Loucy (cell line): ENCODE data around the gene AMPH.

Experiments used
- H2AFZ ChIP-seq: fragments of 200-600 bp; sonication (generic); 2 replicates; pipeline ENCODE4 v1.6.0; 2016; ENCODE audit warnings: antibody characterized with exemption, mild to moderate bottlenecking, low read length, moderate library complexity
- H3F3A ChIP-seq: fragments of 200-600 bp; 2 replicates; pipeline ENCODE4 v1.6.0; 2016; ENCODE audit warnings: antibody characterized with exemption, low read depth, mild to moderate bottlenecking
- H3K27me3 ChIP-seq: fragments of 200-600 bp; sonication (generic); 2 replicates; pipeline ENCODE4 v1.6.1; 2014; ENCODE audit warnings: low read length, mild to moderate bottlenecking; ENCODE audit not compliant: insufficient read depth, poor library complexity, severe bottlenecking
- H3K36me3 ChIP-seq: fragments of 200-600 bp; sonication (generic); 2 replicates; pipeline ENCODE4 v1.6.1; 2016; ENCODE audit warnings: low read length; ENCODE audit not compliant: insufficient read depth
- H3K4me1 ChIP-seq: fragments of 200-600 bp; sonication (generic); 2 replicates; pipeline ENCODE4 v1.5.1; 2014; ENCODE audit warnings: low read length, mild to moderate bottlenecking; ENCODE audit not compliant: insufficient read depth, poor library complexity, severe bottlenecking
- H3K4me2 ChIP-seq: fragments of 200-600 bp; sonication (generic); 2 replicates; pipeline ENCODE4 v1.6.0; 2014; ENCODE audit warnings: antibody characterized with exemption, low read length, low read depth, mild to moderate bottlenecking; ENCODE audit not compliant: poor library complexity, severe bottlenecking
- H3K4me3 ChIP-seq: fragments of 200-600 bp; sonication (generic); 2 replicates; pipeline ENCODE4 v1.5.1; 2014; ENCODE audit warnings: low read length, mild to moderate bottlenecking, mixed read lengths; ENCODE audit not compliant: poor library complexity, severe bottlenecking
- H3K79me2 ChIP-seq: fragments of 200-600 bp; sonication (generic); 2 replicates; pipeline ENCODE4 v1.6.1; 2014; ENCODE audit warnings: low read length; ENCODE audit not compliant: insufficient read depth
- H3K9ac ChIP-seq: fragments of 200-600 bp; sonication (generic); 2 replicates; pipeline ENCODE4 v1.6.0; 2014; ENCODE audit warnings: mild to moderate bottlenecking, low read depth, low read length, moderate library complexity; ENCODE audit not compliant: poor library complexity, severe bottlenecking
- H3K9me2 ChIP-seq: fragments of 200-600 bp; sonication (generic); replicated peaks from 2 replicates; pipeline ENCODE4 v1.6.1; 2016; ENCODE audit warnings: low read depth, low read length, mixed read lengths
- H3K9me3 ChIP-seq: fragments of 200-600 bp; sonication (generic); 2 replicates; pipeline ENCODE4 v1.6.1; 2014; ENCODE audit warnings: mild to moderate bottlenecking, antibody characterized with exemption, low read length, low read depth; ENCODE audit not compliant: insufficient read depth
- H4K20me1 ChIP-seq: fragments of 200-600 bp; sonication (generic); 2 replicates; pipeline ENCODE4 v1.6.0; 2014; ENCODE audit warnings: antibody characterized with exemption, low read length, mild to moderate bottlenecking; ENCODE audit not compliant: insufficient read depth, poor library complexity, severe bottlenecking
- CTCF ChIP-seq: fragments of 200-600 bp; sonication (generic); conservative IDR thresholded peaks from 2 replicates; pipeline ENCODE4 v1.5.1; 2014; ENCODE audit warnings: mild to moderate bottlenecking, antibody characterized with exemption, low read length
- EZH2phosphoT487 ChIP-seq: fragments of 200-600 bp; IDR thresholded peaks from 2 replicates; pipeline ENCODE4 v1.6.1; 2018; ENCODE audit warnings: antibody characterized with exemption, mild to moderate bottlenecking, moderate library complexity, borderline replicate concordance

Gene AMPH

DNA sequence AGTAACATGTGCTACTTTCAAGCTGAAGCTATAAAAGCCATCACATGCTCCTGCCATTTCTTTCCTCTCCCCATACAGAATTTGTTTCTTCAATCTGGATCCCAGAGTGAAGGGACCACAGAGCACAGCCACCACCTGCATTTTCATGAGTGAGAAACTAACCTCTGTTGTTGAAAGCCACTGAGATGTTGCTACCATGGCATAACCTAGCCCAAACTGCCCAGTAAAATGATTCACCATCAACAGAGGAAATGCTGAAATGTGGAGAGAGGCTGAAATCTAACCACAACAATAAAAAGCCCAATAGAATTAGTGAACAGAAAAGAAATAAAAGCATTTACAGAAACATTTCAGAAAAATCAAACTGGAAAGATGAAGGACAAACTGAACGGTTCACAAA is 125.2 kb downstream of the AMPH start:
- no peak overlapping the region for H3K4me3 ChIP-seq
- no peak for TF ChIP-seq CTCF
- TF ChIP-seq EZH2phosphoT487, result no peak
- H3K4me1 ChIP-seq, result no peaks in the 10 kb centered on the region
- no peak overlapping the region for H3K4me2 ChIP-seq
- no peaks in the 10 kb centered on the region for H3K36me3 ChIP-seq
- H3F3A ChIP-seq, result no peaks in the 10 kb centered on the region
- H3K9me2 ChIP-seq, result no peaks in the 10 kb centered on the region
- H2AFZ ChIP-seq, result no peak overlapping the region; the same call in 1 of the 2 replicates
- H3K27me3 ChIP-seq, result no peaks in the 10 kb centered on the region
- H4K20me1 ChIP-seq, result no peaks in the 10 kb centered on the region
- no peaks in the 10 kb centered on the region for H3K79me2 ChIP-seq
- H3K9me3 ChIP-seq, result no peaks in the 10 kb centered on the region
- no peak overlapping the region for H3K9ac ChIP-seq

DNA sequence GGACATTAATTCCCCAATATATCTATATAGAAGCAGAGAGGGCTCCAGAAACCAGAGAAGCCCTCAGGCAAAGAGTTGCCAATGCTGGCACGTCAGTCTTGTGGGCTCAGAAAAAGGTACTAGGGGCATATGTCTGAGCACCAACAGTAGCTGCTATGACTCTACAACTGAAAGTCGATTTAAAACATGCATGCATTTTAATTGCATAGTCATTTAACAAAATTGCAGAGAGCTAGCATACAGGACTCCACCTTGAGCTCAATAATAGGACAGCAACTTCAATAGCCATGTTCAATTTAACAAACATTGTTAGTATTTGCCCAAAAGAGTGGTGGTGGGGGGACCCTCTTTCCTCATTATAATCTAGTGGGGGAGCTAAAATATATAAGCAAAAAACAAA is 126.5 kb downstream of the AMPH start:
- no peak overlapping the region for H3K9ac ChIP-seq

DNA sequence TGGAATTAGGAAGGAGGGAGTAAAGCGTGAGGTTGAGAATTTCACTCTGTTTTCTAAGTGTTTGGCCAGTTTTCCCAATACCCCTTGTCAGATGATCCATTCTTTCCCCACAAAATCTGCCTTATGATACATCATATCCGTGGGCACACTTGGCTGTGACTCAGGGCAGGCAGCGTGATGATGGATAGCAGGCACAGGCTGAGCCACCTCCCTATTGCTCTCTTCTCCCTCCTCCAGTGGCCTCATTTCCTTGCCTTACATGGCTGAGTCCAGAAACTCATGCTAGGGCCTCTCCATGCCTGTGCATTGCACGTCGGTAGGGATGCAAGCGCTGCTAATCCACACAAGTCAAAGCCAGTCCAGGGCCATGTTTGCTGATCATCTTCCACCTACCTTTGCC is 128.3 kb downstream of the AMPH start:
- TF ChIP-seq EZH2phosphoT487 (no peak), CTCF (no peak)
- H3F3A ChIP-seq, result no peaks in the 10 kb centered on the region
- no peaks in the 10 kb centered on the region for H3K9me3 ChIP-seq
- H3K27me3 ChIP-seq, result no peaks in the 10 kb centered on the region
- H3K9ac ChIP-seq, result no peak overlapping the region
- H3K4me1 ChIP-seq, result no peaks in the 10 kb centered on the region
- H4K20me1 ChIP-seq, result no peaks in the 10 kb centered on the region
- no peak overlapping the region for H3K4me3 ChIP-seq
- H3K4me2 ChIP-seq, result no peak overlapping the region
- no peak overlapping the region for H2AFZ ChIP-seq
- H3K9me2 ChIP-seq, result no peaks in the 10 kb centered on the region
- H3K79me2 ChIP-seq, result no peaks in the 10 kb centered on the region
- no peaks in the 10 kb centered on the region for H3K36me3 ChIP-seq

More for the DNA sequence above, 126.5 kb downstream of the AMPH start:
- Histone ChIP-seq H3K36me3 (no peaks in the 10 kb centered on the region), H2AFZ (no peak overlapping the region), H4K20me1 (no peaks in the 10 kb centered on the region), H3K4me3 (no peak overlapping the region), H3K4me1 (no peaks in the 10 kb centered on the region), H3K27me3 (no peaks in the 10 kb centered on the region), H3K9me3 (no peaks in the 10 kb centered on the region), H3K9me2 (no peaks in the 10 kb centered on the region), H3F3A (no peaks in the 10 kb centered on the region), H3K79me2 (no peaks in the 10 kb centered on the region), H3K4me2 (no peak overlapping the region)
- TF ChIP-seq CTCF, result no peak
- no peak for TF ChIP-seq EZH2phosphoT487
